Measurements from ENCODE around the gene TBC1D12. TPM values are rescaled to one million over a fixed set of nuclear protein-coding genes. Genes with fewer than 3 reads are reported as not detected.
"Not testable (repeated sequence)": the region's sequence is repeated elsewhere in the genome, so short reads cannot be mapped to it uniquely, and the experiment has no call there.

The TBC1D12 gene
- total RNA-seq, 1 donor from 2014 or later: 6.9 TPM

GRCh38 chr10:94546049-94546900 is 143.9 kb downstream of the TBC1D12 start:
- H3K4me1 Mint-ChIP-seq: peaks cover 18% of the 10 kb centered on the region
- Histone ChIP-seq H3K27ac (peak overlapping the region; percentile 56), H3K9me3 (ENCODE audit: low read depth) (no peaks in the 10 kb centered on the region), H3K27me3 (no peaks in the 10 kb centered on the region), H3K4me3 (peak overlapping the region; percentile 84), H3K9ac (peak overlapping the region; percentile 85), H3K4me1 (peaks cover 19% of the 10 kb centered on the region), H3K79me2 (ENCODE audit: low read depth) (peaks cover 57% of the 10 kb centered on the region), H3K36me3 (peaks cover 11% of the 10 kb centered on the region), H2AFZ (replicated peaks) (peak overlapping the region; percentile 87), H4K20me1 (ENCODE audit: low read depth) (peaks cover 21% of the 10 kb centered on the region), H3F3A (ENCODE audit: low read depth) (peaks cover 10% of the 10 kb centered on the region), H3K4me2 (peak overlapping the region; percentile 94)
- H3K27ac Mint-ChIP-seq: peak overlapping the region; percentile 97
- peaks cover 4% of the 10 kb centered on the region for H3K27me3 Mint-ChIP-seq (ENCODE audit: insufficient read depth, low read depth)
- peak overlapping the region; percentile 100 for H3K4me3 Mint-ChIP-seq
- H3K36me3 Mint-ChIP-seq: peaks cover 9% of the 10 kb centered on the region
- TF ChIP-seq EZH2 (IDR thresholded peaks at IDR 0.05): no peak
- peak; percentile 16 for DNase-seq (ENCODE audit: low spot score)
- no peaks in the 10 kb centered on the region for H3K9me3 Mint-ChIP-seq

GRCh38 chr10:94546901-94547185 is 144.5 kb downstream of the TBC1D12 start:
- no peak for DNase-seq (ENCODE audit: low spot score)
- H4K20me1 ChIP-seq (ENCODE audit: low read depth): peaks cover 21% of the 10 kb centered on the region
- TF ChIP-seq EZH2 (IDR thresholded peaks at IDR 0.05): no peak
- TF ChIP-seq EZH2phosphoT487 (IDR thresholded peaks at IDR 0.05): no peak
- TF ChIP-seq CTCF (IDR thresholded peaks at IDR 0.05): no peak
- Mint-ChIP-seq H3K27ac (no peak overlapping the region), H3K36me3 (peaks cover 9% of the 10 kb centered on the region), H3K9me3 (no peaks in the 10 kb centered on the region), H3K4me3 (peak overlapping the region; percentile 100), H3K4me1 (peaks cover 18% of the 10 kb centered on the region), H3K27me3 (ENCODE audit: insufficient read depth, low read depth) (peaks cover 4% of the 10 kb centered on the region)
- peak overlapping the region; percentile 84 for H3K4me3 ChIP-seq
- peak overlapping the region; percentile 94 for H3K4me2 ChIP-seq
- peaks cover 19% of the 10 kb centered on the region for H3K4me1 ChIP-seq
- no peak overlapping the region for H3K27ac ChIP-seq
- H3K9me3 ChIP-seq (ENCODE audit: low read depth): no peaks in the 10 kb centered on the region
- H3K79me2 ChIP-seq (ENCODE audit: low read depth): peaks cover 62% of the 10 kb centered on the region
- H3F3A ChIP-seq (ENCODE audit: low read depth): peaks cover 10% of the 10 kb centered on the region
- H2AFZ ChIP-seq (replicated peaks): no peak overlapping the region
- H3K27me3 ChIP-seq: no peaks in the 10 kb centered on the region
- peaks cover 11% of the 10 kb centered on the region for H3K36me3 ChIP-seq
- peak overlapping the region; percentile 85 for H3K9ac ChIP-seq

- Histone ChIP-seq H3K4me3 (no peak overlapping the region), H3K4me2 (peak overlapping the region; percentile 20), H3F3A (ENCODE audit: low read depth) (peaks cover 10% of the 10 kb centered on the region), H2AFZ (replicated peaks) (no peak overlapping the region), H3K79me2 (ENCODE audit: low read depth) (peaks cover 86% of the 10 kb centered on the region), H3K36me3 (peaks cover 16% of the 10 kb centered on the region), H3K4me1 (peaks cover 19% of the 10 kb centered on the region), H3K27ac (no peak overlapping the region), H4K20me1 (ENCODE audit: low read depth) (peaks cover 34% of the 10 kb centered on the region), H3K9me3 (ENCODE audit: low read depth) (no peaks in the 10 kb centered on the region), H3K9ac (no peak overlapping the region), H3K27me3 (no peaks in the 10 kb centered on the region)
- Mint-ChIP-seq H3K27me3 (ENCODE audit: insufficient read depth, low read depth) (peaks cover 2% of the 10 kb centered on the region), H3K4me1 (peaks cover 18% of the 10 kb centered on the region), H3K4me3 (no peak overlapping the region), H3K36me3 (peaks cover 14% of the 10 kb centered on the region), H3K27ac (no peak overlapping the region), H3K9me3 (no peaks in the 10 kb centered on the region)
- no peak for TF ChIP-seq EZH2 (IDR thresholded peaks at IDR 0.05)
- TF ChIP-seq EZH2phosphoT487 (IDR thresholded peaks at IDR 0.05): no peak
- TF ChIP-seq CTCF (IDR thresholded peaks at IDR 0.05): no peak
- DNase-seq (ENCODE audit: low spot score): no peak
Measured at GRCh38 chr10:94549221-94549620, 146.9 kb downstream of the TBC1D12 start.

- Histone ChIP-seq H3K36me3 (peaks cover 16% of the 10 kb centered on the region), H3K79me2 (ENCODE audit: low read depth) (peaks cover 21% of the 10 kb centered on the region)
- not testable (repeated sequence) for H4K20me1 ChIP-seq (ENCODE audit: low read depth); H3K4me2 ChIP-seq; H3K27ac Mint-ChIP-seq; H3K27me3 Mint-ChIP-seq (ENCODE audit: insufficient read depth, low read depth); DNase-seq (ENCODE audit: low spot score); H3K9me3 ChIP-seq (ENCODE audit: low read depth); H3K9ac ChIP-seq; H3K4me1 Mint-ChIP-seq; H3K4me1 ChIP-seq; H2AFZ ChIP-seq (replicated peaks); H3K9me3 Mint-ChIP-seq; H3K4me3 Mint-ChIP-seq; H3K27ac ChIP-seq; H3K4me3 ChIP-seq; H3F3A ChIP-seq (ENCODE audit: low read depth); H3K27me3 ChIP-seq
- H3K36me3 Mint-ChIP-seq: peaks cover 28% of the 10 kb centered on the region
Measured at GRCh38 chr10:94567714-94568307, 165.5 kb downstream of the TBC1D12 start.

Data from neural progenitor cell (in vitro differentiated cells).